ENCODE measurements around the gene BCAS3.

BCAS3 gene

DNA sequence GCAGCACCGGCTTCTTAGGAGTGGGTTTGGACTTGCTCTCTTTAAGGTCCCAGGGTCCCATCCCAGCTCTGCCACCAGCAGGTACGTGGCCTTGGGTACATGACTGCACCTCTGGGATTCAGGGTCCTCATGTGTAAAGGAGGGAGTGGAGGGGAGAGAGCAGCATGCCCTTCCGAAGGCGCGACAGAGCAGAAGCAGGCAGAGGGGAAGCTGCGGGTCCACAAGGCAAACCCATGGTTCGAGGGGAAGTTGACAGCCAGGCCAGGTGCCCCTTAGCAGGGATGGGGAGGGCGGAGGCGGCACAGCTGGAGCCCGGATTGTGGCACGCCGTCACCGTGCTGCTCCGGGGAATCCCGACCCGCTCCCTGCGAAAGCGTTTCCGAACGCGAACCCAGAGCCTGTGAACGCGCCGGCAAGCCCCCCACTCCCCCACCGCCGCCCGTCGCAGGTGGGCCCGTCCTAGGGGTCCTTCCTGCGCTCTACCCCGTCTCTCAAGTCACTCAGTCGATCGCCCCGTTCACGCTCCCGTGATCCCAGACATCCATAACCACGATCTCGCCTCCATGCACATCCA is 717.8 kb downstream of the BCAS3 start:
- no peak for DNase-seq

DNA sequence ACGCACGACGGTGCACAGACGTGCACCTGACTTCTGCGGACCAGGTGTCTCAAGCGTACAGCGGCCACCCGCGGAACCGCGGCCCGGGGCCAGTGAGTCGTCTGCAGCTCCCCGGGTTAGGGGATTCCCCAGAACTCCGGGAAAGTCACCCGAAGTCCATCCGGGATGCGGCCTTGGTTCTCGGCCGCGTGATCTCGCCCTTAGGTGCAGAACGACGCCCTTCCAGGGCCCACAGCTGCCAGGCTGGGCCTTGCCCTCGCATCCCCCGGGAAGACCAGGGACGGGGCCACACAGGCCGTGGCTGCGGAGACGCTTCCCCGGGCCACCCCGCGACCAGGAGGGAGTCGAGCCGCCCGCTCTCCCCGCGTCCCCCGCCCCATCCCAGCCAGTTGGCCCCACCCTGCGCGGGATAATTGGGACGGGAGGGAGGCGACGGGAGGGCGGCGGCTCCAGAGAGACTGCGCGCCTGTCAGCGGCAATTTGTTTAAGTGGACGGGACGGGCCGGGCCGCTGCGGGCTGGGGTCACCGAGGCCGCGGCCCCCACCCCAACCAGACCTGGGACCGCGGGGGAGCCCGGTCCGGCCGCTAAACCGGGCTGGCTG is 718.4 kb downstream of the BCAS3 start:
- DNase-seq: no peak

DNA sequence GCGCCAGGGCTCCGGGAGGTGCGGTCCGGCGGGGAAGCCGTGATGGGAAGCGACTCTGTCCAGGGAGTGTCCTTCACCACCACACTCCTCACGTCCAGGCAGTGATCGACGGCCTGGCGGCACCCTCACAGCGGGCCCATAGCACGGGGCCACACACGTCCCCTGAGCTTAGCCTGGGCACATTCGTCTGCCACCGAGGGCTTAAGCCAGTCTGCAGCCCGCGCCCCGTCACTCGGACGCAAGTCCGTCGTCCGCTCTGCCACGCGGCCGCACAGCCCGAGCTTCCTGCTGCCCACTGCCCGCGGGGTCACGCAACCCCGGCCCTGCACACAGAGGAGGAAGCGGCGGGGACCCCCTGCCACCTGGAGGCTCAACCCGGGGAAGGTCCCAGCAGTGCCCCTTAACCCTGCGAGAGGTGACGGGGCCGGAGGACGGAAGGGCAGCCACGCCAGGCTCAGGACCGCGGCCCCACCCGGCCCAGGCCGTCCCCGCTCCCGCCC is 719.0 kb downstream of the BCAS3 start:
- DNase-seq: no peak

DNA sequence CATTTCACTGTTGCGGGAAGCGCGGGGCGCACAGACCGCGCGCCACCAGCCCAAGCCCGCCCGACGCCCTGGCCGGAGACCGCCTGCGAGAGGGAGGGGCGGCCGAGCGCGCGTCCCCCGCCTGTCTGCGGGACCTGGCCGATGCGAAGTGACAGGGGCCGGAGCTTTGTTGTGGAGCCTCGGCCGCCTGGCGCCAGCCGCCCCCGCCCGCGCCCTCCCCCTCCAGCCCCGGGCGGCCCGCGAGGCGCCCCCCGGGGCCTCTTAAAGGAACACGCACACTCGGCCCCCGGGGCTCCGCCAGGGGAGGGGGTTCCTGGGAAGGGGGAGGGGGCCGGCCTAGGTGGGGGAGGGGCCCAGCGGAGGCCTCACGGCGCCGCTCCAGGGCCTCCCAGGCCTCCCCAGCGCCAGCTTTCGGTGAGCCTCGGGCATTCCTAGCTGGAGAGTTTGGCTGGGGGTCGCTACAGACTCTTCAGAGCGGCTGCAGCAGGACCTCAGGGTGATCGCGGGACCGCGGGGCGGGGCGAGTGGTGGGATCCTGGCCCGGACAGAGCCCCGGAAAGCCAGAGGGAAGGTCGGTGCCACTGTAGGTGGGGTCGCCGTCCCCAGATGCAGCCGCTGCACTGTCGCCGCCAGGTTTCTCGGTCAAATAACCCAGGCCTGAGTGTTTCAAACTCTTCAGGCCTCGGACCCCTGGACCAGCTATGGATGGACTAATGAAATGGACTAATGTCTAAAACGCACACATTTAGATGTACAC is 719.6 kb downstream of the BCAS3 start:
- DNase-seq: no peak

DNA sequence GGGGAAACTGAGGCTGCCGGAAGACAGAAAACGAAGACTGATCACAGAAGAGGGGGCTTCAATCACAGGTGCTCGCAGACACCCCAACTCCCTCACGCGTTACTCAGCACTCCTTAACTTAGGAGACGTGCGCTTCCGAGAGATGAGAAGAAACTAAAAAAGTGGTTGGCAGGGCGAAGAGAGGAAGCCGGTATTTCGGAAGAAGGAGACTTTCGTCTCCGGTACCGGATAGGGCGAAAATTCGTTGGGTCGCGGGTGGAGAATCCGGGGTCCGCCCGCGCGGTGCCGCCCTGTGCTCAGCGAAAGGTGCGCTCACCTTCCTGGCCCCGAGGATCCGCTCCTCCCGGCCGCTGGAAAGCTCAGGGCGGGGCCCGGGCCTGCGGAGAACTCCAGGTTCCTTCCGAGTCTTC is 721.1 kb downstream of the BCAS3 start:
- no peak for DNase-seq

DNA sequence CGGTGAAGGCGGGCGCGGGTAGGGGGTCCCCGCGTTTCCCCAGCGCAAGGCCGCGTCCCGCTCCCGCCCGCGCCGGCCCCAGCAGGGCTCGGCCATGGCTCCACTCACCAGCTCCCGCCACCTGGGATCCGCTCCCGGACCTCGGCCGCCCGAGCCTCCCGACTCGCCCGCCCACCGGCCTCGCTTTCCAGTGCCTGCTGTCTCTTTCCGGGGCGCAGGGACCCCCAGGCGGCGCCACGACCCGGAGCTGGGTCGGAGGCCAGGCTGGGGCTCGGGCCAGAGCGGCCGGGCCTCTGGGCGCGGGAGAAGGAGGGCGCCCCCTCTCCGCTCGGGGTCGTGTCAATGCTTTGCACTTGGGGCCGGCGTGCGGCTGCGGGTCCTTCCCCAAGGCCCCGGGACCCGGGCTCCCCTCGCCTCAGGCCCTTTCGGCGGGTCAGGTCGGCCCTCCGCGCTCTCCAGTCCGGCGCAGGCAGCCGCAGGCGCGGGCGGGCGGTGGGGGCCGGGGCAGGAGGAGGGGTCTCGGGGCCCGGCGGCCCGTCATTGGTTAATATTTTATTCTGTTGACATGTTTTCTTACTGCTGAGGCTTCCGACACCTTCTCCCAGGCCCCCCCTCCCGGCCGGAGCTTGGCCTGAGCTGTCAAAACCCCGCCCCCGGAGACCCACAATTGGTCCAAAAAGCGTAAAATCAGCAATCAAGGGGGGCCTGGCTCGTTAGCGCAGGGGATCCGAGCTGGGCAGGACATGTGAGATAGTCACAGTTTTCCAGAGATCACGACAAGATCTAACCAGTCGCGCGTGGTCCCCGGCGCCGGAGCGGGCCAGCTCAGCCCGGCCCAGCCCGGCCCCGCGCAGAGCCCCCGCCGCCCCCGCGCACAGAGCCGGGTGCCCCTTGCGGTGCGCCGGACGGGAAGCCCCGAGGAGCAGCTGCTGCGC is 721.7 kb downstream of the BCAS3 start, which contains the start of gene TBX2:
Gene TBX2, plus strand, starts transcription at position 713 of the 935 bp plus-strand sequence. CDS start 334 bp downstream, outside the sequence.
- no peak for DNase-seq

DNA sequence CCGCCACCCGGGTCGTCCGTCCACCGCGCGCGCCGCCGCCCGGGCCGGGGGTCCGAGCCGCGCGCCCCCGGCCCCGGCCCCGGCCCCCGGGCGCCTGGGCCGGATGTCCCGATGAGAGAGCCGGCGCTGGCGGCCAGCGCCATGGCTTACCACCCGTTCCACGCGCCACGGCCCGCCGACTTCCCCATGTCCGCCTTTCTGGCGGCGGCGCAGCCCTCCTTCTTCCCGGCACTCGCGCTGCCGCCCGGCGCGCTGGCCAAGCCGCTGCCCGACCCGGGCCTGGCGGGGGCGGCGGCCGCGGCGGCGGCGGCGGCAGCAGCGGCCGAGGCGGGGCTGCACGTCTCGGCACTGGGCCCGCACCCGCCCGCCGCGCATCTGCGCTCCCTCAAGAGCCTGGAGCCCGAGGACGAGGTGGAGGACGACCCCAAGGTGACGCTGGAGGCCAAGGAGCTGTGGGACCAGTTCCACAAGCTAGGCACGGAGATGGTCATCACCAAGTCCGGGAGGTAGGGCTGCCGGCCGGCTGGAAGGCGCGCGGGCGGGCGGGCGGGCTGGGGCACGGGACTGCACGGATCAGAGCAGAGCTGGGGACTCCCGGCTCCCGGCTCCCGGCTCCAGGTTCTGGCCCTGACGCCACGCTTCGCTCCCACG is 722.5 kb downstream of the BCAS3 start:
- DNase-seq: no peak

DNA sequence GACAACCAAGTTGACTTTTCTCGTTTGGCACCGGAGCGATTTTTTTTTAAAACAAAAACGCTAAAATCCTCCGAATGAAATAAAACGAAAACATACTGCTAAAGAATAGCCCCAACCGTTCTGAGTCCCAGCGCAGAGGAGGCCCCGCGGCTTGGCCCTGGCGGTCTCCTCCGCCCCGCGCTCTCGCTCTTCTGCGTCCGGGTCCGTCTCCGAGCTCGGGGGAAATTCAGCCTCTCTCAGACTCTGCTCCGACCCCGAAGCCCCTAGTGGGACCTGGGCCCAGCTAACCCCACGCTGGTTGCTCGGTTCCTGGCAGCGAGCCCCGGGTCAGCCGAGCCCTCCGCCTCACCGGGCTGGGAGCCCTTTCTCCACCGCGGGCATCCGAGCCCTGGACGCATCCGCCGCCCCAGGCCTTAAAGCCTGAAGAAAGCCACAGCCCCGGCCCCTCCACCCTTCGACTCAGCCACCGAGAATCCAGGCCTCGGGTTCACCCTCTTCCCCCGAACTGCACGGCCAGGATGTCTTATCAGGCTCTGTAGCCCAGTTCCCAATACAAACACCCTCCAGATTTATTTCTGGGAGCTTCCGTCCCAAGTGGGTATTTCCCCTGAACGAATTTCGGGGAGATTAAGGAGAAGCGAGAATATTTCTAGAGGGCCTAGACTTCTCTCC is 723.2 kb downstream of the BCAS3 start:
- DNase-seq: no peak

DNA sequence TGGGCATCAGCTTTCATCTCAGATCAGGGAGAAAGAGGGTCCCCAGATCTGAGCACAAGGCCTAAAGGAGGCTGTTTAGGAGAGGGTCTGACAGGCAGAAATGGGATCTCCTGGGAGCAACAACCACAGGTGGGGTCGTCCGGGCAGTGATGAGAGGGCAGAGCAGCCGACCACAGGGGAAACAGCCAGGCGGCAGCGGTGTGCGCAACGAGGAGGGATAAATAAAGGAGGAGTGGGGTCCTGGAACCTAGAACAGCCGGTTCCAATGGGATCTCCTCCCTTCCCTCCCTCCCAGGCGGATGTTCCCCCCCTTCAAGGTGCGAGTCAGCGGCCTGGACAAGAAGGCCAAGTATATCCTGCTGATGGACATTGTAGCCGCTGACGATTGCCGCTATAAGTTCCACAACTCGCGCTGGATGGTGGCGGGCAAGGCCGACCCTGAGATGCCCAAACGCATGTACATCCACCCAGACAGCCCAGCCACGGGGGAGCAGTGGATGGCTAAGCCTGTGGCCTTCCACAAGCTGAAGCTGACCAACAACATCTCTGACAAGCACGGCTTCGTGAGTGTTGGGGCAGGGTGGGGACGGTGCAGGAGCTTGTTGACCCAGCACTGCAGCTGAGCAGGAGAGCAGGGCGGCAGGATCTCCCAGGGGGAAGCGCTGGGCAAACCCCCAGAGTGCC is 723.9 kb downstream of the BCAS3 start:
- no peak for DNase-seq

DNA sequence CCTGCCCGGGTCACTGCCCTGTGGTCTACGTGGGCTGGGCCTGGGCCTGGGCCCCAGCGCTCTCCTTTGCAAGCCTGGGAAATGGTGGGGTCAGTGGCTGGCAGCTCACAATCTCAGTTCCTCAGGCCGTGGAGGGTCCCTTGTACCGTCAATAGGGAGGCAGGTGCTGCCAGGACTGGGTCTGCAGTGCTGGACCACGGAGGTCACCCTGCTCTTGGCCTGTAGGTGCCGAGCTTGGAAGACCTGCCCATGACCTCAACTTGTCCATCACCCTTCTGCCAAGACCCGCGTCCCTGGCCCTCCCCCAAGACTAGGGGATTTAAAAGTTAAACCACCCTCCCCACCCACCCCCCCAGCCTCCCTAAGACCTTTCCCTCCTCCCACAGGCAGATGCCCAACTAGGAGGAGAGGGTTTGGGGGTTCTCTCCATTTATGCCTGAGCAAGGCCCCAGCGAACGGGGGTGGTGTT is 724.5 kb downstream of the BCAS3 start:
- DNase-seq: no peak

DNA sequence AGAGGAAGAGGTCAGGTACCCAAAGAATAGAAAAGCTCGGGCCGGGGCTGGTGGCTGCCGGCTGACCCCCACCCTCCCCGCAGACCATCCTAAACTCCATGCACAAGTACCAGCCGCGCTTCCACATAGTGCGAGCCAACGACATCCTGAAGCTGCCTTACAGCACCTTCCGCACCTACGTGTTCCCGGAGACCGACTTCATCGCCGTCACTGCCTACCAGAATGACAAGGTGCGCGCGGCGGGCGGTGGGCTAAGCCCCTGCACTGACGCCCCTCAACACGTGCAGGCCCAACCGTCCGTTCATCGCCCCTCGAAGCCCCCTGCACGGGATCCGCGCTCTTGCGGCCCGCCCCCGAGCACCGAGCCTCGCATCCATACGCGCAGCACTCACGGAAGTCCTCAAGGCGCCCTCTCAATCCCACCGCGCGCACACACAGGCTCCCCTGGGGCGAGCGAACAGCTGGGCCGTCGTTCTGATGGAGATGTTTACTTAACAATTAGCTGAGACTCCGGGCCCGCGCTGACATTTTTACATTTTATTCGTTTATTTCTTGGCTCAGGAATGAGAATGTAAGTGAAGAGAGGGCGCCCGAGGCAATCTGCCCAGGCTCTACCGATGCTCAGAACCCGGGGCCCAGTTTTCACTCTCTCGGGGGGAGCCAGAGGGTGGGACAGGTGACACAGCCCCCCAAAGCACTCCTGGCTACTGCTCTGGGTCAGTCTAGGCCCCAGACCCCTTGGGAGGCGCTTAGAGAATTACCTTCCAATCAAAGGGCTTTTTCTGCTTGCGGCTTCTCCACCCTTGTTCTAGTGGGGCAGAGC is 725.5 kb downstream of the BCAS3 start:
- DNase-seq: no peak

DNA sequence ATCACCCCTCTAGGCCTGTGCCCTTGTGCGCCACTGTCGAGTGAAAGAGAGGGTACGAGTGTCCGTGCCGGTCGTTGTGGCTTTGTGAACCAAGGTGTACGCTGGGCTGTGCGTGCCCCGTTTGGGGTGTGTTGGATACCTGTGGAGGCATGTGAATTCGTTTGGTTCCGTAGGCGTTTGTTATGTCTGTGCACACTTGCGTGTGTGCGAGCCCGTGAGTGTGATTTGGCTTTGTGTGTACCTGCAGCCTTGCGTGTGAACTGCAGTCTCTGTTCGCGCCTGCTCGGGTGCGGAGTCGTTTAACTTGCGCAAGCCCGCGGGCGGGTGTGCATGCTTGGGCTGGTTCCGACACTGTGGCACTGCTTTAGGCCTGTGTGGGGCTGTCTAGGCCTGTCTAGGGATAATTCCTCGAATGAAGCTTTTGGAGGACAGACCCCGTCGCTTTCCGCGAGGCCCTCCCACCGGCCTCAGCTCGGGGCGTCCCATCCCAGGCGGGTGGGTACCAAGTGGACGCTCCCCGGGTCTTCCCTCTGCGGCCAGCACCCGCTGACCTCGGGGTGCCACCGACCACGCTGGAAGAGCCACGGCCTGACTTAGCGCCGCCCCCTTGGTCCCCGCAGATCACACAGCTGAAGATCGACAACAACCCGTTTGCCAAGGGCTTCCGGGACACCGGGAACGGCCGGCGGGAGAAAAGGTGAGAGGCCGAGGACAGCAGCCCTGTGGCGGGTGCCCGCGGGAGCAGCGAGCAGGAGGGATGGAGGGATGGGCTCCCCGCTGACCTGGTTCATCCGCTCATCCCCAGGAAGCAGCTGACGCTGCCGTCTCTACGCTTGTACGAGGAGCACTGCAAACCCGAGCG is 726.4 kb downstream of the BCAS3 start:
- no peak for DNase-seq

DNA sequence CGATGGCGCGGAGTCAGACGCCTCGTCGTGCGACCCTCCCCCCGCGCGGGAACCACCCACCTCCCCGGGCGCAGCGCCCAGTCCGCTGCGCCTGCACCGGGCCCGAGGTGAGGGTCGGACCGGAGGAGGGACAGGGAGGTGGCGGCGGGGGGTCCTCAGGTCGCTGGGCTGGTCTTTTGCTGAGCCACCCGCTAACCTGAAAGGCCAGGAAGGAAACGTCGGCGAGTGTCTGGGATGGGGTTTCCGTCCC is 726.9 kb downstream of the BCAS3 start:
- DNase-seq: no peak

DNA sequence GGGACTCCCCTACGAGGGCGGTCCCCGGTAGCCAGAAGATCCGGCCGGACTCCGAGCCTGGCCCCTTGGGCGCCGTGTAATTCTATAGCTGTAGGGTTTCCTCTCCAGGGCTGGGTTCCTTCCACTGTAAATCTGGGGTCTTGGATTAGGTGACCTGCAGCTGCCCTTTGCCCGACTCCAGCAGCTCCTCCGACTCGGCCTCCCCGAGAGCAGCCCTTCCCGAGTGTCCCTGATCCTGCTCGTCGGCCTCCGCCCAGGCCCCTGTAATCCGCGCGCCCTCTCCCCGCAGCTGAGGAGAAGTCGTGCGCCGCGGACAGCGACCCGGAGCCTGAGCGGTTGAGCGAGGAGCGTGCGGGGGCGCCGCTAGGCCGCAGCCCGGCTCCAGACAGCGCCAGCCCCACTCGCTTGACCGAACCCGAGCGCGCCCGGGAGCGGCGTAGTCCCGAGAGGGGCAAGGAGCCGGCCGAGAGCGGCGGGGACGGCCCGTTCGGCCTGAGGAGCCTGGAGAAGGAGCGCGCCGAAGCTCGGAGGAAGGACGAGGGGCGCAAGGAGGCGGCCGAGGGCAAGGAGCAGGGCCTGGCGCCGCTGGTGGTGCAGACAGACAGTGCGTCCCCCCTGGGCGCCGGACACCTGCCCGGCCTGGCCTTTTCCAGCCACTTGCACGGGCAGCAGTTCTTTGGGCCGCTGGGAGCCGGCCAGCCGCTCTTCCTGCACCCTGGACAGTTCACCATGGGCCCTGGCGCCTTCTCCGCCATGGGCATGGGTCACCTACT is 727.4 kb downstream of the BCAS3 start:
- DNase-seq: no peak

DNA sequence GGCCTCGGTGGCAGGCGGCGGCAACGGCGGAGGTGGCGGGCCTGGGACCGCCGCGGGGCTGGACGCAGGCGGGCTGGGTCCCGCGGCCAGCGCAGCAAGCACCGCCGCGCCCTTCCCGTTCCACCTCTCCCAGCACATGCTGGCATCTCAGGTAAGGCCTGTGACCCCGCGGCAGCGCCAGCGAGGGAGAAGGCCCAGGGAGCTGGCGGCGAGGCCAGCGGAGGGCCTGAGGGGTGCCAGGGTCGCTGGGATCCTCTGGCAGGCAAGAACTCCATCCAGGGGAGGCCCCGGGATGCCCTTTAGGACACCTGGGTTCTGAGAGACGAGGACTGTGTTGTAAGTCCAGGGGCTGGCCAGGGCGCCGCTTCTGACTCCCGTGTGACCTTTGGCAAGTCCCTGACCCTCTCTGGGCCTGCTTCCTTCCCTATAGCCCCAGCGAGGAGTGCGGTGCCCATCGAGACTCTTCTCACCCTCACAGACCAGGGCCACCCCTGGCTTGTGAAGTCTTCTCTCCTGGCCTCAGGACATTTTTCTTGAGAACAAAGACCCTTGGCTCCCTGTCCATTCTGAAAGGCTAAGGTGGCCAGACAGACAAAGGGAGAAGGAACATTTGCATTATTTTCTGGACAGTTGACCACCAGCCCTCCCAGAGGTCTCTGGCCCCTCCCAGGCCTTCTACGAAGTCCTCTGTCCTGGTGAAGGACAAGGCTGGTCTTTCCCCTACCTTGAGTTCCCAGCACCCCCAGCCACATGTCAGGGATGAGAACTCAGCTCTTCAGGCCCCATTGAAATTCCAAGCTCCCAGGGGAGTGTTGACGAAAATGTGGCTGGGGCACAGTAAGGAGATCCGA is 728.3 kb downstream of the BCAS3 start:
- no peak for DNase-seq

DNA sequence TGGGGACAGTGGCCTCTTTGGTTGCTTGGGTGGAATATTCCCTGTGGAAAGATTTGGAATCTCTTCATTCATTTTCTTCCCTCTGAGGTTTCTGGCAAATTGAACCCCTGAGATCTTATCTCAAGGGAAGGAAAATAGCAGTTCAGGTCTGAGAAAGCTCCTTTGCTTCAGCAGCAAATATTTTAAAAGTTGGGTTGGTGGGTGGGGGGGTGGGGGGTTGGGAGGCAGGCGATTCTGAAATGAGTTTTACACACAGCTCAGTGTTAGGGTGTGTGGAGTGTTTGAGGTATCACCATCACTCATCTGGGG is 728.8 kb downstream of the BCAS3 start:
- DNase-seq: no peak

DNA sequence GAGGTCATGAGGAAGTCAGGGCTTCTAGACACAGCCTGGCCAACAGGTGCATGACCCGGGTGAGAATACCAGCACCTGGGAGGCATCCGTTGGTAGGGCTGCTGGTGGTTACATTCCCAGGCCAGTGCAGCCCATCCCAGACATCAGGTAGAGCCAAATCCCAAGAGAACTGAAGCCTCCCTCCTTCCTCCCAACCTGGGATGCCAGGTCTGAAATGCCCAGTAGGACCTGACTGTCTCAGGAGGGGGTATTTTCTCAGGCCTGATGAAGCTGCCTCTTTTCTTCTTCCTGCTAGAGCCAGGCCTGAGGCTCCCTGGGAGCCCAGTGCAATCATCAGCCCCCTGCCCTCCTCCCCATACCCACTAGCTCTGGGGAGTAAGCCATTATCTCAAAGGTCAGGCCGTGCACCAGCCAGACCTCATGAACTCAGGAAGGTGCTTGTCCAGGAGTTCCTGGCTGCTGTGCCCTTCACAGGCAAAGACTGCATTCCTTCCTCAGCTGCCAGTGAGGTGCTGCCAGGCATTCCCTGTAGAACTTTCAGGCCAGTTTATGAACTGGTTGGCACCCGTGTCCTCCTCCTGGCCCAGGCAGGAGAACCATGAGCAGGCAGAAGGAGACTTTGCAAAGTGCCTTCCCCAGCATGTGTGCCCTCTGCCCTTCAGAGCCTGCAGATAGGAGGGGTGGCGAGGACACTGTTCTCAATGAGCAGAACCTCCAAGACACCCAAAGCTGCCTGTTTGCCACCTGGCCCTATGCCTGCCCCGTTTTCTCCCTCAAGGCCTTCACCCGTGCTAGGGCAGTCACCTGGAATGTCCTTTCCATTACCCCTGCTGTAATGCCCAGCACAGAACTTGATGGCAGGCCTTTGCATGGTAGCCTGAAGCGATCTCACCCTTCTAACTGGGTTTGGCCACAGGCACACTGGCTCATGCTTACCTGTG is 729.6 kb downstream of the BCAS3 start:
- DNase-seq: no peak
